GM23338 (cell line): Measurements from ENCODE around the gene FTCDNL1. TPM values are rescaled to one million over a fixed set of nuclear protein-coding genes. Genes with fewer than 3 reads are reported as not detected.

ENCODE experiments used
- ATAC-seq: fragments of 200-7000 bp; cut with Tn5 transposase; 3 replicates; pipeline ENCODE4 v1.9.1; 2020
- DNase-seq: peaks from one replicate; pipeline ENCODE4 v3.0.0-alpha.2; 2015; ENCODE audit warnings: low spot score
- H2AFZ ChIP-seq: fragments of 200-600 bp; sonication (generic); 2 replicates; pipeline ENCODE4 v1.8.0; 2016; ENCODE audit warnings: antibody characterized with exemption, mild to moderate bottlenecking, moderate library complexity
- H3F3A ChIP-seq: fragments of 200-600 bp; sonication (generic); replicated peaks from 2 replicates; pipeline ENCODE4 v1.8.0; 2017; ENCODE audit warnings: antibody characterized with exemption, mixed run types, low read depth
- H3K27ac ChIP-seq: fragments of 200-600 bp; sonication (generic); 2 replicates; pipeline ENCODE4 v1.6.1; 2016; ENCODE audit warnings: low read depth
- H3K27me3 ChIP-seq: fragments of 200-600 bp; sonication (generic); 2 replicates; pipeline ENCODE4 v1.8.0; 2016; ENCODE audit warnings: mild to moderate bottlenecking, mixed run types, moderate library complexity; ENCODE audit not compliant: insufficient read depth
- H3K36me3 ChIP-seq: fragments of 200-600 bp; sonication (generic); 2 replicates; pipeline ENCODE4 v1.8.0; 2016; ENCODE audit warnings: mild to moderate bottlenecking; ENCODE audit not compliant: insufficient read depth
- H3K4me1 ChIP-seq: fragments of 200-600 bp; sonication (generic); 2 replicates; pipeline ENCODE4 v1.8.0; 2016; ENCODE audit warnings: mild to moderate bottlenecking, moderate library complexity; ENCODE audit not compliant: insufficient read depth
- H3K4me2 ChIP-seq: fragments of 200-600 bp; sonication (generic); 2 replicates; pipeline ENCODE4 v1.7.1; 2017; ENCODE audit warnings: mixed run types
- H3K4me3 ChIP-seq: fragments of 200-600 bp; sonication (generic); 2 replicates; pipeline ENCODE4 v1.6.1; 2016; ENCODE audit warnings: mixed run types
- H3K79me2 ChIP-seq: fragments of 200-600 bp; sonication (generic); replicated peaks from 2 replicates; pipeline ENCODE4 v1.8.0; 2017; ENCODE audit warnings: mild to moderate bottlenecking; ENCODE audit not compliant: insufficient read depth
- H3K9me2 ChIP-seq: fragments of 200-600 bp; sonication (generic); 2 replicates; pipeline ENCODE4 v1.8.0; 2017; ENCODE audit not compliant: insufficient read depth
- H4K20me1 ChIP-seq: fragments of 200-600 bp; sonication (generic); replicated peaks from 2 replicates; pipeline ENCODE4 v1.8.0; 2017; ENCODE audit warnings: mild to moderate bottlenecking; ENCODE audit not compliant: insufficient read depth
- H3K27ac Mint-ChIP-seq: 2 replicates; pipeline ENCODE4 v1.8.0; 2020; ENCODE audit warnings: inconsistent platforms, mild to moderate bottlenecking, moderate library complexity, mixed read lengths
- H3K27me3 Mint-ChIP-seq: 3 replicates; pipeline ENCODE4 v1.8.0; 2022; ENCODE audit warnings: low read depth, mild to moderate bottlenecking, moderate library complexity, mixed read lengths, inconsistent platforms; ENCODE audit not compliant: insufficient read depth, poor library complexity
- H3K36me3 Mint-ChIP-seq: 3 replicates; pipeline ENCODE4 v1.8.0; 2021; ENCODE audit warnings: low read depth, mild to moderate bottlenecking, inconsistent platforms, moderate library complexity, mixed read lengths
- H3K4me1 Mint-ChIP-seq: 3 replicates; pipeline ENCODE4 v1.8.0; 2020; ENCODE audit warnings: mild to moderate bottlenecking, inconsistent platforms, mixed read lengths
- H3K4me3 Mint-ChIP-seq: 3 replicates; pipeline ENCODE4 v1.8.0; 2021; ENCODE audit warnings: moderate library complexity, mild to moderate bottlenecking, inconsistent platforms, mixed read lengths
- H3K9me3 Mint-ChIP-seq: 3 replicates; pipeline ENCODE4 v1.8.0; 2020; ENCODE audit warnings: moderate library complexity, mild to moderate bottlenecking, inconsistent platforms, mixed read lengths
- EZH2phosphoT487 ChIP-seq: fragments of 200-600 bp; sonication (generic); IDR thresholded peaks from one replicate; pipeline ENCODE4 v1.8.1; 2018; ENCODE audit warnings: antibody characterized with exemption; ENCODE audit not compliant: unreplicated experiment
- JUNB ChIP-seq: IDR thresholded peaks from one replicate; pipeline ENCODE4 v1.6.1; 2016; ENCODE audit warnings: antibody characterized with exemption; ENCODE audit not compliant: unreplicated experiment
- ZNF114 ChIP-seq: fragments of 250-450 bp; sonication (Bioruptor Pico); IDR thresholded peaks from 2 replicates; pipeline ENCODE4 v1.5.0; 2020; ENCODE audit warnings: mild to moderate bottlenecking, moderate library complexity
- polyA plus RNA-seq: library from polyadenylated mRNA; unstranded; fragments of >200 nt; fragmentation: Nextera tagmentation; extraction: Ambion mirVana; gene quantifications from 2 replicates; pipeline ENCODE4 v1.2.1, GENCODE V29; 2016
- total RNA-seq: library from RNA; depleted of rRNA; stranded (reverse); fragments of >200 nt; shearing (Covaris generic); gene quantifications from 2 replicates; pipeline ENCODE4 v1.2.3, GENCODE V29; 2014
- TF ChIP-seq, protein P1 (sequence below): fragments of 250-450 bp; sonication (Bioruptor Pico); IDR thresholded peaks from 2 replicates; pipeline ENCODE4 v1.5.0; 2020; ENCODE audit warnings: mild to moderate bottlenecking, moderate library complexity
- TF ChIP-seq, protein P2 (sequence below), 2 experiments: fragments of 200-600 bp in 1 of 2; sonication (generic) in 1 of 2; conservative IDR thresholded peaks; 2 replicates each; pipeline versions ENCODE4 v1.5.1 to v1.6.1; 2016 to 2017; ENCODE audit warnings: antibody characterized with exemption in 2 of 2, low read depth in 2 of 2, mild to moderate bottlenecking in 2 of 2, moderate library complexity in 1 of 2

FTCDNL1 gene
- total and polyA plus RNA-seq, 2 experiments from 2014 or later: 1.7 to 2.0 TPM

DNA sequence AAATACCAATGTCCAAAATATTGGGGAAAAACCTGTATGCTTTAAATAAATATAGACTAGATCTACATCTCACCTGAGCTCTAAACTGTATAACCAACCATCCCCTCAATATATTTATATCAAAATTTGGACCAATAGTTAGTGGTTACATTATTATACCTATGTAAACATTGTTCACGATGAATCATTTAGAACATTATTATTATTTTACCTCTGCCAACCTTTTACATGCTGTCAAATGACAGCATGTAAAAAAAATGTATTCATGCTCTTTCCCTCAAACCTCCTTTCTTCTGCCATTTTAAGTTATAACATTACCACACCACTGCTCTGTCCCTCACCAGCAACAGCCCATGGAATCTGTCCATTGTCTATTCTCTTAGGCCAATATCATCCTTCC lies 9.6 kb downstream of the FTCDNL1 start:
- H4K20me1 ChIP-seq: no peaks in the 10 kb centered on the region
- TF ChIP-seq, protein P1, sequence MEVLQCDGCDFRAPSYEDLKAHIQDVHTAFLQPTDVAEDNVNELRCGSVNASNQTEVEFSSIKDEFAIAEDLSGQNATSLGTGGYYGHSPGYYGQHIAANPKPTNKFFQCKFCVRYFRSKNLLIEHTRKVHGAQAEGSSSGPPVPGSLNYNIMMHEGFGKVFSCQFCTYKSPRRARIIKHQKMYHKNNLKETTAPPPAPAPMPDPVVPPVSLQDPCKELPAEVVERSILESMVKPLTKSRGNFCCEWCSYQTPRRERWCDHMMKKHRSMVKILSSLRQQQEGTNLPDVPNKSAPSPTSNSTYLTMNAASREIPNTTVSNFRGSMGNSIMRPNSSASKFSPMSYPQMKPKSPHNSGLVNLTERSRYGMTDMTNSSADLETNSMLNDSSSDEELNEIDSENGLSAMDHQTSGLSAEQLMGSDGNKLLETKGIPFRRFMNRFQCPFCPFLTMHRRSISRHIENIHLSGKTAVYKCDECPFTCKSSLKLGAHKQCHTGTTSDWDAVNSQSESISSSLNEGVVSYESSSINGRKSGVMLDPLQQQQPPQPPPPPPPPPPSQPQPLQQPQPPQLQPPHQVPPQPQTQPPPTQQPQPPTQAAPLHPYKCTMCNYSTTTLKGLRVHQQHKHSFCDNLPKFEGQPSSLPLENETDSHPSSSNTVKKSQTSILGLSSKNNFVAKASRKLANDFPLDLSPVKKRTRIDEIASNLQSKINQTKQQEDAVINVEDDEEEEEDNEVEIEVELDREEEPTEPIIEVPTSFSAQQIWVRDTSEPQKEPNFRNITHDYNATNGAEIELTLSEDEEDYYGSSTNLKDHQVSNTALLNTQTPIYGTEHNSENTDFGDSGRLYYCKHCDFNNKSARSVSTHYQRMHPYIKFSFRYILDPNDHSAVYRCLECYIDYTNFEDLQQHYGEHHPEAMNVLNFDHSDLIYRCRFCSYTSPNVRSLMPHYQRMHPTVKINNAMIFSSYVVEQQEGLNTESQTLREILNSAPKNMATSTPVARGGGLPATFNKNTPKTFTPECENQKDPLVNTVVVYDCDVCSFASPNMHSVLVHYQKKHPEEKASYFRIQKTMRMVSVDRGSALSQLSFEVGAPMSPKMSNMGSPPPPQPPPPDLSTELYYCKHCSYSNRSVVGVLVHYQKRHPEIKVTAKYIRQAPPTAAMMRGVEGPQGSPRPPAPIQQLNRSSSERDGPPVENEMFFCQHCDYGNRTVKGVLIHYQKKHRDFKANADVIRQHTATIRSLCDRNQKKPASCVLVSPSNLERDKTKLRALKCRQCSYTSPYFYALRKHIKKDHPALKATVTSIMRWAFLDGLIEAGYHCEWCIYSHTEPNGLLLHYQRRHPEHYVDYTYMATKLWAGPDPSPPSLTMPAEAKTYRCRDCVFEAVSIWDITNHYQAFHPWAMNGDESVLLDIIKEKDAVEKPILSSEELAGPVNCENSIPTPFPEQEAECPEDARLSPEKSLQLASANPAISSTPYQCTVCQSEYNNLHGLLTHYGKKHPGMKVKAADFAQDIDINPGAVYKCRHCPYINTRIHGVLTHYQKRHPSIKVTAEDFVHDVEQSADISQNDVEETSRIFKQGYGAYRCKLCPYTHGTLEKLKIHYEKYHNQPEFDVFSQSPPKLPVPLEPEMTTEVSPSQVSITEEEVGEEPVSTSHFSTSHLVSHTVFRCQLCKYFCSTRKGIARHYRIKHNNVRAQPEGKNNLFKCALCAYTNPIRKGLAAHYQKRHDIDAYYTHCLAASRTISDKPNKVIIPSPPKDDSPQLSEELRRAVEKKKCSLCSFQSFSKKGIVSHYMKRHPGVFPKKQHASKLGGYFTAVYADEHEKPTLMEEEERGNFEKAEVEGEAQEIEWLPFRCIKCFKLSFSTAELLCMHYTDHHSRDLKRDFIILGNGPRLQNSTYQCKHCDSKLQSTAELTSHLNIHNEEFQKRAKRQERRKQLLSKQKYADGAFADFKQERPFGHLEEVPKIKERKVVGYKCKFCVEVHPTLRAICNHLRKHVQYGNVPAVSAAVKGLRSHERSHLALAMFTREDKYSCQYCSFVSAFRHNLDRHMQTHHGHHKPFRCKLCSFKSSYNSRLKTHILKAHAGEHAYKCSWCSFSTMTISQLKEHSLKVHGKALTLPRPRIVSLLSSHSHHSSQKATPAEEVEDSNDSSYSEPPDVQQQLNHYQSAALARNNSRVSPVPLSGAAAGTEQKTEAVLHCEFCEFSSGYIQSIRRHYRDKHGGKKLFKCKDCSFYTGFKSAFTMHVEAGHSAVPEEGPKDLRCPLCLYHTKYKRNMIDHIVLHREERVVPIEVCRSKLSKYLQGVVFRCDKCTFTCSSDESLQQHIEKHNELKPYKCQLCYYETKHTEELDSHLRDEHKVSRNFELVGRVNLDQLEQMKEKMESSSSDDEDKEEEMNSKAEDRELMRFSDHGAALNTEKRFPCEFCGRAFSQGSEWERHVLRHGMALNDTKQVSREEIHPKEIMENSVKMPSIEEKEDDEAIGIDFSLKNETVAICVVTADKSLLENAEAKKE (CRISPR knock-in tag): no peak
- no peak for TF ChIP-seq ZNF114 (CRISPR knock-in tag)
- TF ChIP-seq, protein P2, sequence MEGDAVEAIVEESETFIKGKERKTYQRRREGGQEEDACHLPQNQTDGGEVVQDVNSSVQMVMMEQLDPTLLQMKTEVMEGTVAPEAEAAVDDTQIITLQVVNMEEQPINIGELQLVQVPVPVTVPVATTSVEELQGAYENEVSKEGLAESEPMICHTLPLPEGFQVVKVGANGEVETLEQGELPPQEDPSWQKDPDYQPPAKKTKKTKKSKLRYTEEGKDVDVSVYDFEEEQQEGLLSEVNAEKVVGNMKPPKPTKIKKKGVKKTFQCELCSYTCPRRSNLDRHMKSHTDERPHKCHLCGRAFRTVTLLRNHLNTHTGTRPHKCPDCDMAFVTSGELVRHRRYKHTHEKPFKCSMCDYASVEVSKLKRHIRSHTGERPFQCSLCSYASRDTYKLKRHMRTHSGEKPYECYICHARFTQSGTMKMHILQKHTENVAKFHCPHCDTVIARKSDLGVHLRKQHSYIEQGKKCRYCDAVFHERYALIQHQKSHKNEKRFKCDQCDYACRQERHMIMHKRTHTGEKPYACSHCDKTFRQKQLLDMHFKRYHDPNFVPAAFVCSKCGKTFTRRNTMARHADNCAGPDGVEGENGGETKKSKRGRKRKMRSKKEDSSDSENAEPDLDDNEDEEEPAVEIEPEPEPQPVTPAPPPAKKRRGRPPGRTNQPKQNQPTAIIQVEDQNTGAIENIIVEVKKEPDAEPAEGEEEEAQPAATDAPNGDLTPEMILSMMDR (conservative IDR thresholded peaks at IDR 0.05; ENCODE audit: low read depth in 2 of 2): no peak
- no peak for TF ChIP-seq EZH2phosphoT487
- no peak for TF ChIP-seq JUNB
- Mint-ChIP-seq H3K4me1 (peaks cover 39% of the 10 kb centered on the region), H3K9me3 (no peaks in the 10 kb centered on the region), H3K27me3 (no peaks in the 10 kb centered on the region), H3K27ac (peak overlapping the region; percentile 1; the same call in 1 of the 2 replicates), H3K36me3 (no peaks in the 10 kb centered on the region; the same call in 2 of the 3 replicates), H3K4me3 (no peak overlapping the region)
- H3K4me3 ChIP-seq: no peak overlapping the region
- no peaks in the 10 kb centered on the region for H3K27me3 ChIP-seq
- H3K36me3 ChIP-seq: no peaks in the 10 kb centered on the region
- H3F3A ChIP-seq: no peaks in the 10 kb centered on the region
- no peaks in the 10 kb centered on the region for H3K79me2 ChIP-seq
- no peak for ATAC-seq
- H3K27ac ChIP-seq: no peak overlapping the region
- DNase-seq: no peak
- H3K4me2 ChIP-seq: no peak overlapping the region
- no peak overlapping the region for H2AFZ ChIP-seq
- H3K9me2 ChIP-seq: no peaks in the 10 kb centered on the region
- H3K4me1 ChIP-seq: peaks cover 31% of the 10 kb centered on the region
